GM12801 (cell line): Measurements from ENCODE around the gene OCIAD1.

Experiments
- TF ChIP-seq, protein P1 (sequence below): IDR thresholded peaks from one replicate; pipeline ENCODE4 v1.5.1; 2011; ENCODE audit warnings: control low read depth; ENCODE audit not compliant: insufficient read length; ENCODE audit errors: extremely low read depth

OCIAD1 gene, protein sequence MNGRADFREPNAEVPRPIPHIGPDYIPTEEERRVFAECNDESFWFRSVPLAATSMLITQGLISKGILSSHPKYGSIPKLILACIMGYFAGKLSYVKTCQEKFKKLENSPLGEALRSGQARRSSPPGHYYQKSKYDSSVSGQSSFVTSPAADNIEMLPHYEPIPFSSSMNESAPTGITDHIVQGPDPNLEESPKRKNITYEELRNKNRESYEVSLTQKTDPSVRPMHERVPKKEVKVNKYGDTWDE

GRCh38 chr4:48830706-48831531, at the start of gene OCIAD1:
OCIAD1 (plus strand) TSS chr4:48831088; CDS start chr4:48832625, 1,537 bp downstream.
- TF ChIP-seq, protein P1, sequence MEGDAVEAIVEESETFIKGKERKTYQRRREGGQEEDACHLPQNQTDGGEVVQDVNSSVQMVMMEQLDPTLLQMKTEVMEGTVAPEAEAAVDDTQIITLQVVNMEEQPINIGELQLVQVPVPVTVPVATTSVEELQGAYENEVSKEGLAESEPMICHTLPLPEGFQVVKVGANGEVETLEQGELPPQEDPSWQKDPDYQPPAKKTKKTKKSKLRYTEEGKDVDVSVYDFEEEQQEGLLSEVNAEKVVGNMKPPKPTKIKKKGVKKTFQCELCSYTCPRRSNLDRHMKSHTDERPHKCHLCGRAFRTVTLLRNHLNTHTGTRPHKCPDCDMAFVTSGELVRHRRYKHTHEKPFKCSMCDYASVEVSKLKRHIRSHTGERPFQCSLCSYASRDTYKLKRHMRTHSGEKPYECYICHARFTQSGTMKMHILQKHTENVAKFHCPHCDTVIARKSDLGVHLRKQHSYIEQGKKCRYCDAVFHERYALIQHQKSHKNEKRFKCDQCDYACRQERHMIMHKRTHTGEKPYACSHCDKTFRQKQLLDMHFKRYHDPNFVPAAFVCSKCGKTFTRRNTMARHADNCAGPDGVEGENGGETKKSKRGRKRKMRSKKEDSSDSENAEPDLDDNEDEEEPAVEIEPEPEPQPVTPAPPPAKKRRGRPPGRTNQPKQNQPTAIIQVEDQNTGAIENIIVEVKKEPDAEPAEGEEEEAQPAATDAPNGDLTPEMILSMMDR: no peak

- TF ChIP-seq, protein P1: no peak
These were observed 48.9 kb upstream of the OCIAD1 start for GRCh38 chr4:48781968-48782367.

DNA sequence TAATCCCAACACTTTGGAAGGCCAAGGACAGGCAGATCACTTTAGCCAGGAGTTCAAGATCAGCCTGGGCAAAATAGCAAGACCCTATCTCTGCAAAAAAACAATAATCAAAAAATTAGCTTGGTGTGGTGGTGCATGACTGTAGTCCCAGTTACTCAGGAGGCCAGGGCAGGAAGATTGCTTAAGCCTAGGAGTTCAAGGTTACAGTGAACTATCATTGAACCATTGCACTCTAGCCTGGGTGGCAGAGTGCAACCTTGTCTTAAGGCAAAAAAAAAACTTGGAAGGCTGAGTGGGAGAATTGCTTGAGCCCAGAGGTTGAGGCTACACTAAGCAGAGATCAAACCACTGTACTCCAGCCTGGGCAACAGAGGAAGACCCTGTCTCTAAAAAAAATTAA, 45.6 kb upstream of the OCIAD1 start:
- TF ChIP-seq, protein P1: no peak

DNA sequence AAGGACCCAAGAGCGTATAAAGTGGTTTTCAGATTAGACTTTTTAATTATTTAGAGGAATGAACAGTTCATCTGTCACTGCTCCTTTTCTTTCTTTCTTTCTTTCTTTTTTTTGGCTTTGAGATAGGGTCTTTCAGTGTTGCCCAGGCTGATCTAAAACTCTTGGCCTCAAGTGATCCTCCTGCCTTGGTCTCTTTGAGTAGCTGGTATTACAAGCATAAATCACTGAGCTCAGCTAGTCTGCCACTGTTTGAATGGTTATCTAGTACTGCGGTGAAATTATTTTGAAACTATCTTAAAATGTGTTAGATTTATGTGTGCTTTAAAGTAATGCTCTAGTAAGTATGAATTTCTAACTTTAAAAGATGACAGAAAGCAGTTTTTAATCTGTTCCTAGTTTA, 44.3 kb upstream of the OCIAD1 start:
- TF ChIP-seq, protein P1: no peak

GRCh38 chr4:48787056-48787455, 43.8 kb upstream of the OCIAD1 start:
- TF ChIP-seq, protein P1: no peak

GRCh38 chr4:48790561-48790960, 40.3 kb upstream of the OCIAD1 start:
- TF ChIP-seq, protein P1: no peak

DNA sequence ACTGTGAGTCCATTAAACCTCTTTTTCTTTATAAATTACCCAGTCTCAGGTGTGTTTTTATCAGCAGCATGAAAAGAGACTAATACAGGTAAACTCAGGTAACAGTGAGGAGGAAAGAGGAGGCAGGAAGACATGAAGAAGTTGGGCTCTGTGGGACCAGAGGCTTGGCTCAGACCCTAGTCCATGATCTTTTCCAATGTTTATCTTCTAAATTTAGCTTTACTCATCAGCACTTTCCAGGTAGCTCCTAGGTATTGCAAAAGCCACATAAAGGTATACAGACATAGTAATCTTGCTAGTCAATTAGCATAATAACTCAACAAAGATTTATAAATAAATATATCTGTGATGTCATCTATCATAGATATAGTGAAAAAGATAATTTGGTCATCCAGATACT, 39.6 kb upstream of the OCIAD1 start:
- TF ChIP-seq, protein P1: no peak
